Stomach (tissue), 4 donors: ENCODE data around the gene PLPP7.

Experiments
- POLR2A ChIP-seq, 4 donors: fragments of 450-650 bp; IDR thresholded peaks; one replicate each; pipeline ENCODE4 v1.6.1; 2016; ENCODE audit warnings: antibody characterized with exemption in 4 of 4, control low read depth in 2 of 4, mild to moderate bottlenecking in 1 of 4, moderate library complexity in 1 of 4
- POLR2AphosphoS5 ChIP-seq, 3 donors: sonication (generic); formaldehyde crosslinking; IDR thresholded peaks; one replicate each; pipeline ENCODE4 v1.6.1; 2016; ENCODE audit warnings: antibody characterized with exemption in 3 of 3

DNA sequence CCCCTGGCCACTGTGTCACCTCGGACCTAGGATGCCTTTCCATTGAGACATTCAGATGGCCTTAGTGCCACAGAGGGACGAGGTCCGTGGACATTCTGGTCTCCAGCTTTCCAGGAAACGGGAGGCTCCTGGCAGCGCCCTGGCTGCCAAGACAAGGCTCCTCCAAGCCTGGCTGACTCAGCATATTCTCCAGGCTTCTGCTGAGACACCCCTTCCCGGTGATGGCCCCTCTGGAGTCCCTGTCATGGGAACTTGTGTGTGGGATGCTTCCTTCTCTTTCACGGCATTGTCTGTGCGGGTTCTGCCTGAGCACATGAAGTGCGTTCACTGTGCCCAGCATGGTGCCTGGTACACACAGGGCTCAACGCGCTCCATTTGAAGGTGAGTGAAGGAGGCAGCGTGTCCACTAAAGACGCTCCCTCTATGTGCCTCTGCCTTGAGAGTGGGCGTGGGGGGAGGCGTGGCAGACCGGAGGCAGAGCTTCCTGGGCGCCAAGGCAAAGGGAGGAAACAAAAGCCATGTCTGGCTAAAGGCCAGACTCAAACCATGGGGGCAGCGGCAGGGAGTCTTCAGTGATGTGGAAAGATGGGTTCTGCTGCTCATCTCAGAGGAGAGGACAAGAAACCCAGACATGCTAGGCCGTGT lies 58.0 kb downstream of the PLPP7 start:
- TF ChIP-seq POLR2AphosphoS5 (IDR thresholded peaks at IDR 0.05) = no peak
- no peak for TF ChIP-seq POLR2A (IDR thresholded peaks at IDR 0.05)
